Stimulated activated CD8-positive, alpha-beta memory T cell treated with anti-CD3 and anti-CD28 coated beads, Interleukin-4, amount 100 ng/mL, for 1 hour (primary cell): ENCODE data around the gene ZNF296.

Experiments used
- DNase-seq, 2 donors: peaks; one replicate each; pipeline ENCODE4 v3.0.0-alpha.2; 2020; ENCODE audit warnings: low read depth in 2 of 2, low spot score in 1 of 2

ZNF296 gene

DNA sequence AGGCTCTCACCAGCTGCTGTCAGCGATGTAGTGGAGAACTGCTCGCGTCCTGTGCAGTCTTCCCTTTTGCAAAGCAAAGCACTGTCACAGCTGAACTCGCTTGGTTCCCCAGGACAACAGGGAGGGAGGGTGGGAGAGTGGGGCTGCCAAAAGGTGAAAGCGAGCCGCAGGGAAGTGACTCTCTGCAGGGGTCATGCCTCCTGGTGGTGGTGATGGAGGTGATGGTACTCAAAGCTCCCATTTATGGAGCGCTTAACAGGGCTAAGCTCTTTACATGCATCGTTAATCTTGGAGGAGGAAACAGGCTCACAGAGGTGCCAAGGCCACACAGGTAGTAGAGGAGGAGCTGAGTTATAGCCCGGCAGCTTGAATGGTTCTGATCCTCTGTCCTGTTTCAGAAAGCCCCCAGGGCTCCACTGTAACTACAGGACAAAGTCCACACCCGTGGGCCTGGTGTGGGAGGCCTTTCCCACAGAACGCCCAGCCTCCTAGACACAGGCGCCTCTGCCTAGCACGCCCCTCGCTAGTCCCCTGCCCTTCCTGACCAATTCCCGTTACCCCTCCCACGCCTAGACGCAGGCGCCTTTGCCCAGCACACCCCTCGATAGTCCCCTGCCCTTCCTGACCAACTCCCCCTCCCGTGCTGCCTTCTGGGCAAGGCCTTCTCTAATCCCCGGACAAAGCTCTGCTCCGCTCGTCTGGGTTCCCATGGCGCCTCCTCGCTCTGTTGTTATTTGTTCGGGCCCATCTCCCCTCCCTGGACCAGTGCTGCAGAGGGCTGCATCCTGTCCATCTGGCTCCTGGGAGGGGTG, 27.4 kb upstream of the ZNF296 start:
- DNase-seq = no peak

GRCh38 chr19:45103156-45103507, 26.9 kb upstream of the ZNF296 start:
- no peak for DNase-seq

DNA sequence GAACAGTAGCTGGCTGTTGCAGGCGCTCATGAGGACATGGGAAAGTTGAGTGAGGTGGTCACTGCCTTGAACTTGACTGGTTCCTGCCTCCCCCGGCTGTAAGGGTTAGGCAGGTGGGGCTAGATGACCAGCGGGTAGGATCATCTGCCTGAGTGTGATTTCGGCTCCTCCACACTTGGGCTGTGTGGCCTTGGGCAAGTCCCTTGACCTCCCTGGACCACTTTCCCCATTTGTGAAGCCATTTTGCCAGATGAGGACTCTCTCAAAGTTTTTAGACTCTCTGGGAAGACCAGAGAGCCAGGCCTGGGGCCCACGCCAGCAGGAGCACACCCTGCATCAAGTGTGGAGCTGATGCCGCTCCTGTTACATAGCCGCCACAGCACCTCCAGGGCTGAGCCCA, 26.2 kb upstream of the ZNF296 start:
- no peak for DNase-seq

DNA sequence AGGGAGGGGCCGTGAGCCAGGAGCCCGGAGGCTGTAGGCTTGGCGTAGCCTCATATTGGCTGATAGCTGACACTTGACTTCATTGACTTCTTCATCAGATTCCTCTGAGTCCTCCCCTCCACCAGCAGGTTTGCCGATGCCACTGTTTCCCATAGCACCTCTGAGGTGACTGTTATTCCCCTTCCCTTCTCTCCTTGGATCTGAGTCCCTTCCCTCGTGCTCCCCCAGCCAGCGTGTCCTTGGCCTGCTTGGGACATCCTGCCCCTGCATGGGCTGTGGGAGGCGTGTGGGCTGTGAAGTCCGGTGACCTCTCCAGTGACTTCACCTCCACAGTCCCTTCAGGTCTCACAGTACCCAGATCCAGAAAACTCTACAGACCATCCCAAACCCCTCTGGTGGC, 25.5 kb upstream of the ZNF296 start:
- DNase-seq = no peak

DNA sequence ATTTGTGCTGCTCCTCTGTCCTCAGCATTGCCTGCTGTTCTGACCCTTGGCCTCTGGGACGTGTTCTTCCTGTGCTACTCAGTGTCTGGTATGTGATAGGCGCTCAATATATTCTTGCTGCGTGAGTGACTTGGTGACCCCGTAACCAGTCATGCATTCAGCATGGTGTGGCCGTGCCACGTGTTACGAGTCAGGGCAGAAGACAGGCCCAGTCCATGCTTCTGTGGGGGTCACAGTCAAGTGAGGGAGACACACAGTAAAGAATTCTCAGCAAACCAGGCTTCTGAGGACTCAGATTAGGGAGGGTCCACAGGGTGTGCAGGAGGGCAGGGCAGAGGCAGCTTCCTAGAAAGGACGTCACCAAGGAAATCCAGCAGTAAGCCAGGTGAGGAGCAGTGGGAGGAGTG, 24.6 kb upstream of the ZNF296 start:
- DNase-seq = no peak

DNA sequence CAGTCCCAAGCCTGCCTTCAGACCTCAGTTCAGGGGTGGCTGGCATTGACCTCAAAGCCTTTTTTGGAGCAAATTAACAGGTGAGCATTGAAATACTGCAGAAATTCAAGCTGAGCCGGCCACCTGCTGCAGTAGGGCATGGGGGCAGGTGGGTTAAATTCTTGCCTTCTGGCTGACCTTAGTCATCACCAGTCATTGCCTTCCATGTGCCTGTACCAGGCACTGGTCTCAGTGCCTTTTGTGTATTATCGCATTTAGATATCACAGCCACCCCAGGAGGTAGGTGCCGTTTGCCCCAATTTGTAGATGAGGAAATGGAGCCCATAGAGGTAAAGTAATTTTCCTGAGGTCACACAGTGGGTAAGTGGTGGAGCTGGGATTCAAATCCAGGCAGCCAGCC, 23.9 kb upstream of the ZNF296 start:
- no peak for DNase-seq

DNA sequence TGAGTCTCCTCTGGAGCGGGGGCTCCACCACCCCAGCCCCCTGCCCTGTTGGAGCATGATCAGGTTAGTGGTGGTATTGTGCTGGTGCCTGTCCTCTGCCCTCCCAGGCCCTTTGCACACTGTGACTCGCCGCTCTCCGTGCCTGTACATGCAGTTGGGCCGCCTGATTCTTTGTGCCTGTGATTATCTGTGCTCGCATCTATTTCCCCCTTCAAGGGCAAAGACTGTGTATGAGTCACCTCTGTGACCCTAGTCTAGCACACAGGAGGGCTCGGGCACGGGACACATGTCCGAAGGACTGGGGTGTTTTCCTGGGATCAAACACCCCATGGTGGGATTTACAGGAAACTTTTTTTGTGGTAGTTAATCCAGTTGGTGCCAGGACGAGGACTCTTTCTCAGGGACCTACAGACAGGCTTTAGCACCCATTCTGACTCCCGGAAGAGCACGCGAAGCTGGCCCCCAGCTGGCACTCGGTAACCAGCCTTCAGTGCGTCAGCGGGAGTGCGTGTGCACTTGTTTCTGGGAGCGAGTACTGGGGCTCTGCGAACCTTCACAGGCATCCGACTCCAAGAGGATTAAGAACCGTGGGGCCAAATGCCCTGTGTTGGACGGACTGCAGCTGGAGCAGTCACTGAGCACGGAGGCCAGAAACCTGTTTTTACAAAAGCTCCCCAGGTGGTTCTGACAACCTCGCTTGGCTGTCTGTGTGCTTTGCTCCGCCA, 23.4 kb upstream of the ZNF296 start:
- DNase-seq = no peak

- no peak for DNase-seq
Observed at GRCh38 chr19:45098521-45099466, 22.5 kb upstream of the ZNF296 start.

DNA sequence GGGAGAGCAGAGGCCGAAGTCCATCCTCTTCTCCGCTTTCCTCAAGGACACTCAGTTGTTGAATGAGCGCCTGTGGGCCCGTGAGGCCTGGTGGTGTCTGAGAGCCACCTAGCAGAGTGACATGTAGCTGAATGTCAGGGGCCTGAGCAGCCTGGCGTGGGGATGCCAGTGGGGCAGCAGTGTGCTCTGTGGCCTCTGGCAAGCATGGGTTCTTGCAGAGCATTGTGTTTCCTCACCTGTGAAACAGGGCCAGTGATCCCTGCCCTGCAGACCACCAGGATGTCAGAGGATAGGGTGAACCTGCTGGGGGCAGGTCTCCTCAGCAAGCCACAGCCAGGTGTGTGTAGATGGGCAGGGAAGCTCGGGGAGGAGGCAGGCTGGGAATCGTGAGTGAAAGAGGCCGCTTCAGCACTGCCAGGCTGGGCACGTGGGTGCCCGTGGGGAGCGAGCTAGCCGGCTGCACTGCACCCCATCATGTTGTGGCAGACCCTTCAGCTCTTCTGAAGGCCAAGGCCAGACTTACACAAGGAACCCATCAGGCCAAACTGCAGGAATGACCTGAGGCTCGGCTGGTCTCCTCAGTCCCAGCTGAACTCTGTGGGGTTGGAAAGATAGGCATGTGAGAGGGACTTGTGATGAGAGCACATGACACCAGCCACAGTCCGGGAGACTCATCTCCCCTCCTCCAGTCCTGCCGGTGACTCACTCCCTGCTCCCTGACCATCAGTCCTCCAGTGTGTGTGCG, 21.7 kb upstream of the ZNF296 start:
- DNase-seq = no peak

DNA sequence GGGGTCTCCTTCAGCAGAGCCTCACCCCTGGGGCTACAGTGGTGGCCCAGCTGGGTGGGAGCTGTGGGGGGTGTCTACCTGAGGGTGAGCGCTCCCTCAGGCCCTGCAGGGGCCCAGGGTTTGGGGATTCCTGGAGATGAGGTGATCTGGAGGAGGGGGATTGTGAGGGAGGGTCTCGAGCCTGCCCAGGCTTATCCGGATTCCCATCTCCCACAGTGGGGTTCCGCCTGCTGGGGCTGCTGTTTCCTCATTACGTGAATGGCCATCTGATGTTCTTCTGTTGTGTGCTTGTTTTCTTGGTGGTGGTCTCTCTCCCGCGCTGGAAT, 21.1 kb upstream of the ZNF296 start:
- no peak for DNase-seq

- no peak for DNase-seq
Observed at GRCh38 chr19:45096700-45097099, 20.4 kb upstream of the ZNF296 start.

DNA sequence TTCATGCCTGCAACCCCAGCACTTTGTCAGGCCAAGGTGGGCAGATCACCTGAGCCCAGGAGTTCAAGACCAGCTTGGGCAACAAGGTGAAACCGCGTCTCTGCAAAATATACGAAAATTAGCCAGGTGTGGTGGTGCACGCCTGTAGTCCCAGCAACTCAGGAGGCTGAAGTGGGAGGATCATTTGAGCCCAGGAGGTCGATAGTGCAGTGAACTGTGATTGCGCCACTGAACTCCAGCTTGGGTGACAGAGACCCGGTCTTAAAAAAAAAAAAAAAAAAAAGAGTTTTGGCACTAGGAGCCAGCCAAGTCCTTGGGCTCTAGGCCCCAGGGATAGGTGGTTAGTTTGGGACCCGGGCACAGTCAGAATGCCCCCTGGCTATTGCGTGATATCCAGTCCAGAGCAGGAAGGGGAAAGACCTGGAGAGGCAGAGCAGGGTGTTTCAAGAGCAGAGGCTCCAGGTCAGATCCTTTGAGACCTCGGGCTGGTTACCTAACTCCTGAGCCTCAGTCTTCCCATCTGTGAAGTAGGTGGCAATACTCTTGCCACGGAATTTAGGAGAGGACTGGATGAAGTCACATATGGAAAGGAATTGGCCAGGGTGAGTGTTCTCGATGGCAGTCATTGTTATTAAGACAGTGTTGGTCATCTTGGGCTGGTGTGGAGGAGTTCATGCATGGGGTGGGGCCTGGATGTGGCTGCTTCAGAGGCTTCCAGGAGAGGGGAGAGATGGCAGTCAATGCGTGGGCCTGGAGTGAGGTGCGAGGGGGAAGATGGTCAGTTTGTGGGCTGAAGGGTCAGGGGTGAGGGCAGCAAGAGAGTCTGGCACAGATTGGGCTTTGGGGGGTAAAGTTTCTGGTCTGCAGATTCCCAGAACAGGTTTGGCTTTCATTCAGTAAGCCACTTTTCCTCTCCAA, 19.5 kb upstream of the ZNF296 start:
- no peak for DNase-seq

- no peak for DNase-seq
Observed at GRCh38 chr19:45094707-45095106, 18.4 kb upstream of the ZNF296 start.

DNA sequence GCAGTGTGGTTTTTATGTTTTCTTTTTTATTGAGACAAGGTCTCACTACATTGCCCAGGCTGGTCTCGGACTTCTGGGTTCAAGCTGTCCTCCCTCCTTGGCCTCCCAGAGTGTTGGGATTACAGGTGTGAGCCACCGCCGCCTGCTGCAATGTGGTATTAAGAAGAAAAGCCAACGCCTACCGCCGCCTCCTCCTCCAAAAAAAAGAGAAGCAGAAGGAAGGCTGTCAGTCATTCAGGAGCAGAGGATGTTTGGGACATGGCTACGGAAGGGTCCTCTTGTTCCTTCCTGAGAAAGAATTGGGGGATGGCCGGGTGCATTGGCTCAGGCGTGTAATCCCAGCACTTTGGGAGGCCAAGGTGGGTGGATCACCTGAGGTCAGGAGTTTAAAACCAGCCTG, 17.9 kb upstream of the ZNF296 start:
- DNase-seq = no peak

GRCh38 chr19:45092747-45093678, 16.7 kb upstream of the ZNF296 start, which contains the start of gene PPP1R37:
Gene PPP1R37 (plus strand): TSS chr19:45093179. CDS start chr19:45093326, 147 bp downstream.
- DNase-seq = peak; percentile 84 to 85

DNA sequence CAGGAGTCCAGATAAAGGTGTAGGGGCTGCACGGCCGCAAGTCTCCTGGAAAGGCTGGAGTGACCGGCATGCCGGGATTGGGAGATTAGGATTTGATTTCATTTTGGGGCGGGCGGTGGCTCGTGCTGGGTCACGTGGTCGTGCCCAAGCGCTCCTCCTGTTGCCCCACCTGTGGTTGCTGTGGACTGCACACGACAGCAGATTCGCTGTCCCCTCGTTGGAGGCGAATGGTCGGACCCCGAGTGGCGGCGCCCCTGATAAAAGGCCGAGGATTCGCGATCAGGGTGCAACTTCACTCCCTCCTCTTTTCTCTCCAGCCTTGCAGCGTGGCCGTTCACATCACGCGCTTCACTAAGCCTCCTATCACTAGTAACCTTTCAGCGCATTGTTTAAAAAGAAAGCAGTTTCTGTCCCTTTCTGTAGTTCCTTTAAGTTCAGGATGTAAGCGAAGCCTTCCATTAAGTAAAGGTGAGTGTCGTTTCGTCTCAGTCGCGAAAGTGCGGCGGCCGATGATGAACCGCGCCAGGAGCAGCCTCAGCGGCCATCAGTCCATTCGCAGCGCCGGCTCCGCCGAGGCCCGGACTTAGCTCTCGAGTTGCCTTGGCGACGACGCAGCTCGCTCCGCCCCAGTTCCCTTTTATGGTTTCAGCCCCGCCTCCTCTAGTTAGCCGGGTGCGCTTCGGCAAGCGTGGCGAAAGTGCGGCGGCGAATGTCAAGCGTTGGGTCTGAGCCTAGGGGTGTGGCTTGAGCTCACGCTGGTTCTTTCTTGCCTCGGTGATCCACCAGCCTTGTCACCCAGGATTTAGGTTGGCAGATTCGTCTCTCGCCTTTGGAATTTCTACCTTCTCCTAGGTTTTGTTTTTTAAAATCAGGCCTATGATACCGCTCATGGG, 15.0 kb upstream of the ZNF296 start:
- DNase-seq = peak; percentile 89 to 93

DNA sequence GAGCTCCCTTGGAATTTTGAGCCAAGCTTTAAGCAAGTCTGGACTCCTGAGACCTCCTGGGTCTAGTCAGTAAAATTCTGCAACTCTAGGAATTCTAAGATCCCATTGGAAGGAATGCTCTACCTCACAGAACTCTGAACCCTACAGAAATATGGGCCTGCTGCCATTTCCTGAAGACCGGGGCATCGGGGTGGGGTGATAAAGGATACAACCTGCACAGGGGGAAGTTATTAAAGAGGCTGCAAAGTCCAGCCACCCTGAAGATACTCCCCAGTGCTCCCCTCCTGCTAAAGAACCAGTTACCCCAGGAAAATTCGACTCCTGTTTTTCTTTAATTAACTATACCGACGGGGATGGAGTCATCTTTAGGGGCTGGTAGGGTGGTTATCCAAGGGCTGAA, 14.3 kb upstream of the ZNF296 start:
- no peak for DNase-seq

- DNase-seq = no peak
Observed at GRCh38 chr19:45090034-45090433, 13.8 kb upstream of the ZNF296 start.
